ENCODE data around the gene PTCD2. TPM values are rescaled to one million over a fixed set of nuclear protein-coding genes. Genes with fewer than 3 reads are reported as not detected.

Gene PTCD2
- total RNA-seq, 4 donors from 2014 or later, result 8.5 to 13.2 (median 9.4) TPM

DNA sequence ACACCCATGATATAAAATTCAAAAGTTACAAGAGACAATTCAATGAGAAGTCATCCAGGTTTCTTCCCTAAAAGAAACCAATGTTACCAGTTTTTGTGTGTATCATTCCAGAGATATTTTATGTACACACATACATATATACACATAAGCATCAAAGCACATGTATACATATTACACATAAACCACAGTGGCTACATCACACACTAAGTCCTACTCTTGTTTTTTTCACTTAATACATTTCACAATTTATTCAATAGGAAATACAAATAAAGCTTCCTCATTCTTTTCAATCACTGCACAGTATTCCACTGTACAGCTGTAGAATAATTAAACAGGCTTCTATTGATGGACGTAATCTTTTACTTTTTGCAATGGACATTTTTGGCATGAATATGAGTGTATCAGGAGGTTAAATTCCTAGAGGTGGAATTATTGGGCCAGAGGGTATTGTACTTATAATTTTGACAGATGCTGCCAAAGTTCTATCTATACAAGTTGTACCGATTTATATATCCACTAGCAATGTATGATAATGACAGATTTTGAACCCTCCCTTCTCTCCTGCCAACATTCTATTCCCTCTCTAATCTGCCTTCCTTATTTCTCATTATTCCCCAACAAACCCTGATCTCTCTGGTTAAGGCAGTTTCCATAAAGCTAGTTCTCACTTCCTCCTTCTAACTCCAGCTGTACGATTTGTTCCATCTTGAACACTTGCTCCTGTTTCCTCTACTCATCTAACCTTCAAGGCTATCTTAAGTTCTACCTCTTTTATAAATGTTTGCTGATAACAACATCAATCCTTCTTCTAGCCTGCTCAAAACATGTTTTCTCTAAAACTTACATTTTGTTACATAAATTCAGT lies 35.4 kb upstream of the PTCD2 start:
- TF ChIP-seq EP300 (IDR thresholded peaks at IDR 0.05) (no peak), POLR2A (IDR thresholded peaks at IDR 0.05) (no peak), POLR2AphosphoS5 (IDR thresholded peaks at IDR 0.05) (no peak)
- TF ChIP-seq, protein P1, sequence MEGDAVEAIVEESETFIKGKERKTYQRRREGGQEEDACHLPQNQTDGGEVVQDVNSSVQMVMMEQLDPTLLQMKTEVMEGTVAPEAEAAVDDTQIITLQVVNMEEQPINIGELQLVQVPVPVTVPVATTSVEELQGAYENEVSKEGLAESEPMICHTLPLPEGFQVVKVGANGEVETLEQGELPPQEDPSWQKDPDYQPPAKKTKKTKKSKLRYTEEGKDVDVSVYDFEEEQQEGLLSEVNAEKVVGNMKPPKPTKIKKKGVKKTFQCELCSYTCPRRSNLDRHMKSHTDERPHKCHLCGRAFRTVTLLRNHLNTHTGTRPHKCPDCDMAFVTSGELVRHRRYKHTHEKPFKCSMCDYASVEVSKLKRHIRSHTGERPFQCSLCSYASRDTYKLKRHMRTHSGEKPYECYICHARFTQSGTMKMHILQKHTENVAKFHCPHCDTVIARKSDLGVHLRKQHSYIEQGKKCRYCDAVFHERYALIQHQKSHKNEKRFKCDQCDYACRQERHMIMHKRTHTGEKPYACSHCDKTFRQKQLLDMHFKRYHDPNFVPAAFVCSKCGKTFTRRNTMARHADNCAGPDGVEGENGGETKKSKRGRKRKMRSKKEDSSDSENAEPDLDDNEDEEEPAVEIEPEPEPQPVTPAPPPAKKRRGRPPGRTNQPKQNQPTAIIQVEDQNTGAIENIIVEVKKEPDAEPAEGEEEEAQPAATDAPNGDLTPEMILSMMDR (IDR thresholded peaks at IDR 0.05), result no peak
- Histone ChIP-seq H3K27ac (no peak overlapping the region), H3K9me3 (no peaks in the 10 kb centered on the region), H3K27me3 (no peaks in the 10 kb centered on the region), H3K4me3 (no peak overlapping the region), H3K4me1 (peaks cover 31% of the 10 kb centered on the region), H3K36me3 (peaks cover 9% of the 10 kb centered on the region)
- DNase-seq (ENCODE audit: low spot score in 2 of 2), result no peak
- WGBS, result 78% methylated on average over 3 of the region's 3 CpGs

GRCh38 chr5:72285424-72285821 lies 34.8 kb upstream of the PTCD2 start:
- TF ChIP-seq EP300 (IDR thresholded peaks at IDR 0.05) (no peak), POLR2A (IDR thresholded peaks at IDR 0.05) (no peak), POLR2AphosphoS5 (IDR thresholded peaks at IDR 0.05) (no peak)
- TF ChIP-seq, protein P1 (IDR thresholded peaks at IDR 0.05), result no peak
- Histone ChIP-seq H3K4me1 (peaks cover 27% of the 10 kb centered on the region), H3K9me3 (no peaks in the 10 kb centered on the region), H3K27me3 (no peaks in the 10 kb centered on the region), H3K27ac (no peak overlapping the region), H3K36me3 (peaks cover 9% of the 10 kb centered on the region), H3K4me3 (no peak overlapping the region)
- WGBS, result 93% methylated on average over 3 of the region's 3 CpGs
- no peak for DNase-seq (ENCODE audit: low spot score in 2 of 2)

DNA sequence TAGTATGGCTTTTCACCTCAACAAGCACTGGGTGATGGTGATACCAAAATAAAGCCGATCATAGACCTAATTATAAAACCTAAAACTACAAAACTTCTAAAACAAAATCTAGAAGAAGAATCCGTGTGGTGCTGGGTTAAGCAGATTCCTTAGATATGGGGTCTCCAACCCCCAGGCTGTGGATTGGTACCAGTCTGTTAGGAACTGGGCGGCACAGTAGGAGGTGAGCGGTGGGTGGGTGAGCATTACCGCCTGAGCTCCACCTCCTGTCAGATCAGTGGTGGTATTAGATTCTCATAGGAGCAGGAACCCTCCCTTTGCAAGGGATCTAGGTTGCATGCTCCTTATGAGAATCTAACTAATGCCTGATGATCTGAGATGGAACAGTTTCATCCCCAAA lies 33.4 kb upstream of the PTCD2 start:
- H3K27me3 ChIP-seq, result no peaks in the 10 kb centered on the region
- no peak overlapping the region for H3K4me3 ChIP-seq
- TF ChIP-seq POLR2A (IDR thresholded peaks at IDR 0.05) (no peak), EP300 (IDR thresholded peaks at IDR 0.05) (no peak)
- no peak overlapping the region for H3K27ac ChIP-seq
- no peak for DNase-seq (ENCODE audit: low spot score in 2 of 2)
- H3K36me3 ChIP-seq, result peaks cover 12% of the 10 kb centered on the region
- peaks cover 15% of the 10 kb centered on the region for H3K4me1 ChIP-seq
- 95% methylated on average over 5 of the region's 5 CpGs for WGBS
- no peaks in the 10 kb centered on the region for H3K9me3 ChIP-seq

GRCh38 chr5:72288924-72289323 lies 31.2 kb upstream of the PTCD2 start:
- no peak overlapping the region for H3K27ac ChIP-seq
- no peaks in the 10 kb centered on the region for H3K9me3 ChIP-seq
- no peak for DNase-seq (ENCODE audit: low spot score in 2 of 2)
- 84% methylated on average over 2 of the region's 2 CpGs for WGBS
- H3K4me1 ChIP-seq, result no peaks in the 10 kb centered on the region
- H3K36me3 ChIP-seq, result peaks cover 12% of the 10 kb centered on the region
- H3K27me3 ChIP-seq, result no peaks in the 10 kb centered on the region
- no peak overlapping the region for H3K4me3 ChIP-seq
- no peak for TF ChIP-seq POLR2AphosphoS5 (IDR thresholded peaks at IDR 0.05)
- no peak for TF ChIP-seq POLR2A (IDR thresholded peaks at IDR 0.05)
- TF ChIP-seq, protein P1 (IDR thresholded peaks at IDR 0.05), result no peak
- TF ChIP-seq EP300 (IDR thresholded peaks at IDR 0.05), result no peak

DNA sequence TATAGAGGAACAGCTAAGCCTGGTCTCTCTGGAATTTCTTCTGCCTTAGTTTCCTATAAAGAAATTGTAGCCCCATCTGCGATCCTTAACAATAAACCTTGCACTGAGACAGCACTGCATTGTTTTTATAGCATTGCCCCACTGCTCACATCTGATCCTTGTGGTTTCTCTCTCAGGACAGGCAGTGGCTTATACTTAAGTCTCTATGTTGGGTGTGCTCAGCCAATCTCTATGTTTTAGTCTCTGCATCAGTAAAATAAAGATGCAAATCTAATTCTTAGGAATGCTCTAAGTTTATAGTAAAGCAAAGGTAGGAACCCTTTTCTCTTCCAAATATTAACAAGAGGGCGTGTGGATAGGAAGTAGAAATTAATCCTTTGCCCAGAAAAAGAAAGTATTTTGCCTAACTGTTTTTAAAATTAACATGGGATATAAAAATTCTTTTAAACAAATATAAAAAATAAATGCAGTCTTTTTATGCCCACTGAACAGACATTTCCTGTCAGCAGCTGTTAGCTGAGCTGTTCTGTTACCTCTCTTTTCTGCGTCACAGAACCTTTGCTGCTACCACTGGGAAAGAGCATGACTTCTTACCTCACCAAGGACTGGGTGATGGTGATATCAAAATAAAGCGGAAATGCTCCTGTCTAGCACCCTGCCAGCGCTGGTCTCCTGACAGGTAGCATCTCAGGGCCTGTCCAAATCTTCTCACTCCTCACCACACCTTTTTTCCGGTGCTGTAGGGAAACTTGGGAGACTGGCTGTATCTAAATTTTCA lies 29.6 kb upstream of the PTCD2 start:
- WGBS, result 93% methylated on average over 6 of the region's 6 CpGs
- Histone ChIP-seq H3K27me3 (no peaks in the 10 kb centered on the region), H3K36me3 (peaks cover 12% of the 10 kb centered on the region), H3K27ac (no peak overlapping the region), H3K9me3 (no peaks in the 10 kb centered on the region), H3K4me1 (no peaks in the 10 kb centered on the region), H3K4me3 (no peak overlapping the region)
- TF ChIP-seq POLR2A (IDR thresholded peaks at IDR 0.05) (no peak), EP300 (IDR thresholded peaks at IDR 0.05) (no peak), POLR2AphosphoS5 (IDR thresholded peaks at IDR 0.05) (no peak)
- TF ChIP-seq, protein P1 (IDR thresholded peaks at IDR 0.05), result no peak
- no peak for DNase-seq (ENCODE audit: low spot score in 2 of 2)
